ENCODE results near the gene FBF1. TPM values are rescaled to one million over a fixed set of nuclear protein-coding genes. Genes with fewer than 3 reads are reported as not detected.
"Not testable (repeated sequence)": the region's sequence is repeated elsewhere in the genome, so short reads cannot be mapped to it uniquely, and the experiment has no call there.

The FBF1 gene
- total RNA-seq = 21.0 and 22.2 TPM in 2 replicates

- intact Hi-C loops (cut with micrococcal nuclease) = loop anchor here (1.0 to 2.0 kb wide), 9 partner anchors 36 to 616 kb away; partner anchors contain the start of genes ACOX1, EXOC7, TEN1 and TRIM65
Measured at GRCh38 chr17:75940727-75941441, at the start of gene FBF1. FBF1 (minus strand) TSS chr17:75941042; CDS start chr17:75938149, 2,893 bp downstream.

- intact Hi-C loops (cut with micrococcal nuclease) = no loop called here
Measured at GRCh38 chr17:75987041-75987440, 46.2 kb upstream of the FBF1 start.

- intact Hi-C loops (cut with micrococcal nuclease) = no loop called here
Measured at GRCh38 chr17:75985986-75986385, 45.1 kb upstream of the FBF1 start.

GRCh38 chr17:75983501-75984181 is 42.8 kb upstream of the FBF1 start:
- intact Hi-C loops (cut with micrococcal nuclease) = no loop called here

GRCh38 chr17:75981019-75981615 is 40.3 kb upstream of the FBF1 start:
- intact Hi-C loops (cut with micrococcal nuclease) = no loop called here

GRCh38 chr17:75980188-75981018 is 39.6 kb upstream of the FBF1 start:
- intact Hi-C loops (cut with micrococcal nuclease) = no loop called here

GRCh38 chr17:75979705-75980187 is 38.9 kb upstream of the FBF1 start:
- intact Hi-C loops (cut with micrococcal nuclease) = loop anchor here (1.0 to 2.0 kb wide), 14 partner anchors 17 to 691 kb away; partner anchors contain the start of genes EXOC7, FBF1, SRP68 and TMEM94

- intact Hi-C loops (cut with micrococcal nuclease) = loop anchor here (1.0 to 2.0 kb wide), 14 partner anchors 18 to 692 kb away; partner anchors contain the start of genes EXOC7, FBF1, SRP68 and TMEM94
Measured at GRCh38 chr17:75978938-75979704, 38.3 kb upstream of the FBF1 start, which contains the start of the genes ACOX1 and TEN1. ACOX1 (minus strand) TSS chr17:75979166; CDS start chr17:75979073, 93 bp downstream. TEN1 (plus strand) TSS chr17:75979240; CDS start chr17:75986193, 6,953 bp downstream.

GRCh38 chr17:75976175-75976848 is 35.5 kb upstream of the FBF1 start:
- intact Hi-C loops (cut with micrococcal nuclease) = no loop called here

- intact Hi-C loops (cut with micrococcal nuclease) = no loop called here
Measured at GRCh38 chr17:75975757-75976174, 34.9 kb upstream of the FBF1 start.

GRCh38 chr17:75975187-75975586 is 34.3 kb upstream of the FBF1 start:
- intact Hi-C loops (cut with micrococcal nuclease) = not testable (repeated sequence)

GRCh38 chr17:75970626-75971025 is 29.8 kb upstream of the FBF1 start:
- intact Hi-C loops (cut with micrococcal nuclease) = no loop called here

GRCh38 chr17:75970011-75970523 is 29.2 kb upstream of the FBF1 start:
- intact Hi-C loops (cut with micrococcal nuclease) = no loop called here

- intact Hi-C loops (cut with micrococcal nuclease) = not testable (repeated sequence)
Measured at GRCh38 chr17:75969044-75969443, 28.2 kb upstream of the FBF1 start.

GRCh38 chr17:75965468-75965867 is 24.6 kb upstream of the FBF1 start:
- intact Hi-C loops (cut with micrococcal nuclease) = no loop called here

GRCh38 chr17:75959839-75960511 is 19.1 kb upstream of the FBF1 start:
- intact Hi-C loops (cut with micrococcal nuclease) = no loop called here

GRCh38 chr17:75959051-75959838 is 18.4 kb upstream of the FBF1 start:
- intact Hi-C loops (cut with micrococcal nuclease) = no loop called here
